Tibial artery (tissue), 4 donors: ENCODE measurements around the gene FER.
"Not testable (repeated sequence)": the region's sequence is repeated elsewhere in the genome, so short reads cannot be mapped to it uniquely, and the experiment has no call there.

Experiments
- DNase-seq, 2 donors: peaks; one replicate each; pipeline ENCODE4 v3.0.0-alpha.2; 2019
- H3K27ac ChIP-seq, 2 donors: fragments of 200-600 bp; sonication (generic) in 1 of 2; 1 replicate in 1 of 2; 2 replicates in 1 of 2; pipeline ENCODE4 v1.5.1; 2018 to 2019; ENCODE audit warnings: mild to moderate bottlenecking in 1 of 2
- H3K27me3 ChIP-seq, 2 donors: fragments of 200-600 bp; sonication (generic) in 1 of 2; one replicate each; pipeline versions ENCODE4 v1.5.1 to v1.6.0; 2016 to 2019
- H3K36me3 ChIP-seq, 3 donors: fragments of 200-600 bp; sonication (generic) in 2 of 3; one replicate each; pipeline ENCODE4 v1.5.1; 2016 to 2019; ENCODE audit warnings: mild to moderate bottlenecking in 2 of 3
- H3K4me1 ChIP-seq, 4 donors: fragments of 200-600 bp; sonication (generic) in 2 of 4; 1 replicate in 3 of 4; 2 replicates in 1 of 4; pipeline ENCODE4 v1.5.1; 2016 to 2019
- H3K4me3 ChIP-seq, 2 donors: fragments of 200-600 bp; sonication (generic) in 1 of 2; 1 replicate in 1 of 2; 2 replicates in 1 of 2; pipeline ENCODE4 v1.5.1; 2018 to 2019; ENCODE audit warnings: mild to moderate bottlenecking in 2 of 2
- H3K9me3 ChIP-seq, 3 donors: fragments of 200-600 bp; sonication (generic) in 1 of 3; one replicate each; pipeline ENCODE4 v1.5.1; 2016 to 2019
- intact Hi-C: fragments of 100-400 bp; cut with DNase I; formaldehyde crosslinking; loops from one replicate; pipeline ENCODE4 v1.15.0; 2023; ENCODE audit warnings: low total_unique reads
- TF ChIP-seq, protein P1 (sequence below), 2 experiments: fragments of 200-600 bp in 1 of 2; fragments of 450-650 bp in 1 of 2; IDR thresholded peaks; one replicate each; pipeline ENCODE4 v1.5.1; 2017 to 2019; ENCODE audit warnings: antibody characterized with exemption in 2 of 2, mild to moderate bottlenecking in 1 of 2, moderate library complexity in 1 of 2

Gene FER

DNA sequence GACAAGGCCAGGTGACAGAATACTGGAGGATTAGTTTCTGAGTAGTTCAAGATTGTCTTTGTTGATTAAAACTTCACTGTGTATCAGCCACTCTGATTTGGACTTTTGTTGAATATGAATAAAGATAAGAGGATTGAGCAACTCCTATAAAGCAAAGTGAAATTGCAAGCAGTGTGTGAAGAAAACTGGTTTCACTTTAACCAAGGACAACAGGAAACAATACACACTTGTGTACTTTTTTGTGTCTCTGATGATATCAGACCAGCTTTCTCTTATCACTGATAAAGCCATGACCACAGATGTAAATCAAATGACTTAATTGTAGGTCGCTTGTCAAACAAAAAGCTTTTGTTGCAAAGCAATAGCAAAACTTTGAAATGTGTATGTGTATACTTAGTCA is 268.6 kb downstream of the FER start:
- DNase-seq = no peak
- Histone ChIP-seq H3K36me3 (no peaks in the 10 kb centered on the region), H3K4me1 (peaks cover 0 to 8% (median 0%) of the 10 kb centered on the region in 4 donors), H3K27me3 (no peaks in the 10 kb centered on the region), H3K27ac (no peak overlapping the region), H3K9me3 (no peaks in the 10 kb centered on the region), H3K4me3 (no peak overlapping the region)
- intact Hi-C loops = no loop called here
- TF ChIP-seq, protein P1, sequence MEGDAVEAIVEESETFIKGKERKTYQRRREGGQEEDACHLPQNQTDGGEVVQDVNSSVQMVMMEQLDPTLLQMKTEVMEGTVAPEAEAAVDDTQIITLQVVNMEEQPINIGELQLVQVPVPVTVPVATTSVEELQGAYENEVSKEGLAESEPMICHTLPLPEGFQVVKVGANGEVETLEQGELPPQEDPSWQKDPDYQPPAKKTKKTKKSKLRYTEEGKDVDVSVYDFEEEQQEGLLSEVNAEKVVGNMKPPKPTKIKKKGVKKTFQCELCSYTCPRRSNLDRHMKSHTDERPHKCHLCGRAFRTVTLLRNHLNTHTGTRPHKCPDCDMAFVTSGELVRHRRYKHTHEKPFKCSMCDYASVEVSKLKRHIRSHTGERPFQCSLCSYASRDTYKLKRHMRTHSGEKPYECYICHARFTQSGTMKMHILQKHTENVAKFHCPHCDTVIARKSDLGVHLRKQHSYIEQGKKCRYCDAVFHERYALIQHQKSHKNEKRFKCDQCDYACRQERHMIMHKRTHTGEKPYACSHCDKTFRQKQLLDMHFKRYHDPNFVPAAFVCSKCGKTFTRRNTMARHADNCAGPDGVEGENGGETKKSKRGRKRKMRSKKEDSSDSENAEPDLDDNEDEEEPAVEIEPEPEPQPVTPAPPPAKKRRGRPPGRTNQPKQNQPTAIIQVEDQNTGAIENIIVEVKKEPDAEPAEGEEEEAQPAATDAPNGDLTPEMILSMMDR (IDR thresholded peaks at IDR 0.05) = no peak

DNA sequence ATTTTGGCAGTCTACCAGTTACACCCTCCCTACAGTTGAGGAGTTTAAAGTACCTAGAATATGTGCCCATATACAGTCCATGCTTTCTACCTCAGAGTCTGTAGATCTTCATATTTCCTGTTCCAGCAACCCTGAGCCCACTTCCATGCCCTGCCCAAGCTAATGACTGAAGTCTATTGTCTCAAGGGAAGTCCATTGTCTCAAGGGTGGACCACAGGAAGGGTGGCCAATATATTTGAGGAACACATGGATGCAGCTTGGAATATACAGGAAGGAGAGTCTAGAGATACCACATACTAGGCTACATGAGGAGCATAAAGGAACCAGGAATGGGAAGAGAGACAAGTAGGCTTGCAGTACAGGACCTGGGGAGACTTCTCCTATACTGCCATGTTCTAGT is 274.4 kb downstream of the FER start:
- Histone ChIP-seq H3K36me3 (peaks cover 7 to 8% (median 7%) of the 10 kb centered on the region in 3 donors), H3K4me3 (no peak overlapping the region), H3K4me1 (no peaks in the 10 kb centered on the region), H3K9me3 (peaks cover 0 to 7% (median 0%) of the 10 kb centered on the region in 3 donors), H3K27me3 (no peaks in the 10 kb centered on the region), H3K27ac (no peak overlapping the region)
- DNase-seq = no peak
- intact Hi-C loops = no loop called here
- TF ChIP-seq, protein P1 (IDR thresholded peaks at IDR 0.05) = no peak

DNA sequence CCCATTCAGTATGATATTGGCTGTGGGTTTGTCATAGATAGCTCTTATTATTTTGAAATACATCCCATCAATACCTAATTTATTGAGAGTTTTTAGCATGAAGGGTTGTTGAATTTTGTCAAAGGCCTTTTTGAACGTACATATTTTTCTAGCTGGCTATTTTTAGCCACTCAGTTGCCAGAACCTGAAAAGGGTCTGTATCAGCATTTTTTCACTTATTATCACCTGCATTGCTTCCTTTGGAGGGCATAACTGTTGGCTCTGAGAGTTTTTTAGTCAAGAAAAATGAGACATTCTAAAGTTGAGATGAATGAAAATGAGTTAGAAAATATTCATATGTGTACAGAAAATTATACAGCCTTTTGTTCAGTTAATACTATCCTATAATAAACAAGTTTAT is 278.0 kb downstream of the FER start:
- H3K9me3 ChIP-seq, H3K27ac ChIP-seq, H3K27me3 ChIP-seq, intact Hi-C loops, H3K36me3 ChIP-seq, H3K4me3 ChIP-seq, H3K4me1 ChIP-seq, DNase-seq: not testable (repeated sequence)

- peaks cover 7 to 8% (median 7%) of the 10 kb centered on the region in 3 donors for H3K36me3 ChIP-seq
- H3K27me3 ChIP-seq = no peaks in the 10 kb centered on the region
- H3K9me3 ChIP-seq = peaks cover 0 to 7% (median 0%) of the 10 kb centered on the region in 3 donors
- no peak overlapping the region for H3K27ac ChIP-seq
- DNase-seq = no peak
- TF ChIP-seq, protein P1 (IDR thresholded peaks at IDR 0.05) = no peak
- no peak overlapping the region for H3K4me3 ChIP-seq
- intact Hi-C loops = no loop called here
- H3K4me1 ChIP-seq = no peaks in the 10 kb centered on the region
These were observed 280.4 kb downstream of the FER start for GRCh38 chr5:109027983-109028607.

DNA sequence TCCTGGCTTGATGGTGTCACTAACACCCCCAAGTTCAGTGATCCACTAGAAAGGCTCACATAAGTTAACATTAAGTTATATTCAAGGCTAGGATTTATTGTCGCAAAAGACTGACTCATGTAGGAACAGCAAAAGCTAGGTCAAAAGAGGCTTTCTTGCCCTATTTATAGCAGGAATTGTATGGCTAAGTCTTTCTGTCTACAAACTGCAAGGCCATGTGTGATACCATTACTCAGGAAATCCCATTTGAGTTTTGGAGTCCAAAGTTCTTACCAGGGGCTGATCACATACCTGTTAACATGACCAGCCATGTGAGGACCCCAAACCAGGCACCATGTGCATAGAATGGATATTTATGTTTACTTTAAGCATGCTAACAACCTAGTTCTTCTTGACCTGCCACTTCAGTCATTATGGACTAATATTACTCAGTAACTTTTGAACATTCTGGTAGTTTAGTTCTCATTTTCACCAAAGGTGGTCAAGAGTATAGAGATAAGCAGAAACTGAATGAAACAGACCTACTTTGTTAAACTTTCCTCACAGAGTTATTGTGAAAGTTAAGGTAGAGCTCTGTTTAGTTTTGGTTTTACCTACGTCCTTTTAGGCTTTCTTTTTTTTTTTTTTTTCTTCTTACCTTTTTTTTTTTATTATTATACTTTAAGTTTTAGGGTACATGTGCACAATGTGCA is 281.1 kb downstream of the FER start:
- peaks cover 7 to 8% (median 7%) of the 10 kb centered on the region in 3 donors for H3K36me3 ChIP-seq
- H3K9me3 ChIP-seq = peaks cover 0 to 7% (median 0%) of the 10 kb centered on the region in 3 donors
- H3K4me1 ChIP-seq = no peaks in the 10 kb centered on the region
- H3K4me3 ChIP-seq = no peak overlapping the region
- H3K27me3 ChIP-seq = no peaks in the 10 kb centered on the region
- TF ChIP-seq, protein P1 (IDR thresholded peaks at IDR 0.05) = no peak
- DNase-seq = no peak
- intact Hi-C loops = no loop called here
- no peak overlapping the region for H3K27ac ChIP-seq

DNA sequence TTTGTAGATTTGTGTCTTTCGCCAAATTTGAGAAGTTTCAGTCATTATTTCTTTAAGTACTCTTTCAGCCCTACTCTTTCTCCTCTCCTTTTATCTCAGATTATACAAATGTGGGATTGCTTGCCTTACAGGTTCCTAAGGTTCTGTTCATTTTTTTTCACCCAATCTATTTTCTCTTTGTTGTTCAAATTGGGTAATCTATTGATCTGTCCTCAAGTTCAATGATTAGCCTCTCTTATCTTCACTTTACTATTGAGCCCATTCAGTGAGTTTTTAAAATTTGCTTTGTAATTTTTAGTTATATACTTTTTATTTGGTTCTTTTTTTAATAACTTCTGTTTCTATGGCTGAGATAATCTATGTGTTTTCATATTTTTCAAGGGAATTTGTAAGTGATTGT is 282.1 kb downstream of the FER start:
- Histone ChIP-seq H3K27ac (no peak overlapping the region), H3K27me3 (no peaks in the 10 kb centered on the region), H3K36me3 (no peaks in the 10 kb centered on the region), H3K9me3 (no peaks in the 10 kb centered on the region), H3K4me3 (no peak overlapping the region), H3K4me1 (no peaks in the 10 kb centered on the region)
- TF ChIP-seq, protein P1 (IDR thresholded peaks at IDR 0.05) = no peak
- intact Hi-C loops = no loop called here
- no peak for DNase-seq
